OCI-LY7 (cell line): ENCODE results near the gene TMED6. TPM values are rescaled to one million over a fixed set of nuclear protein-coding genes. Genes with fewer than 3 reads are reported as not detected.

Experiments
- BruUV-seq: library from RNA; stranded (reverse); fragments of 400-500 nt; replicated peaks from 2 replicates; lab custom pipeline; 2021; lab: Mats Ljungman, UMichigan
- CTCF ChIA-PET: fragments of 300-600 bp; sonication (Branson Sonifier 250); formaldehyde crosslinking; loops from one replicate; lab custom pipeline; 2022; ENCODE audit warnings: antibody characterized with exemption; ENCODE audit not compliant: unreplicated experiment; lab: Charles Lee
- POLR2A ChIA-PET: fragments of 300-600 bp; sonication (Branson Sonifier 250); formaldehyde crosslinking; loops from one replicate; lab custom pipeline; 2022; ENCODE audit warnings: antibody characterized with exemption; lab: Charles Lee
- DNase-seq: peaks from one replicate; pipeline ENCODE4 v3.0.0-alpha.2; 2015; ENCODE audit warnings: low spot score
- H2AFZ ChIP-seq: fragments of 200-600 bp; sonication (generic), shearing (Covaris generic); 2 replicates; pipeline ENCODE4 v1.6.1; 2014; ENCODE audit warnings: mild to moderate bottlenecking, antibody characterized with exemption, low read length, moderate library complexity
- H3K27ac ChIP-seq: fragments of 200-600 bp; sonication (generic); 2 replicates; pipeline ENCODE4 v1.5.1; 2014; ENCODE audit warnings: mixed run types, low read depth, mild to moderate bottlenecking, moderate library complexity, low read length, inconsistent platforms; ENCODE audit not compliant: poor library complexity, severe bottlenecking
- H3K36me3 ChIP-seq: fragments of 200-600 bp; sonication (generic); 2 replicates; pipeline ENCODE4 v1.6.1; 2014; ENCODE audit warnings: mild to moderate bottlenecking, antibody characterized with exemption, low read length, moderate library complexity, mixed read lengths; ENCODE audit not compliant: insufficient read depth
- H3K4me1 ChIP-seq: fragments of 200-600 bp; sonication (generic); 2 replicates; pipeline ENCODE4 v1.5.1; 2014; ENCODE audit warnings: mild to moderate bottlenecking, low read length; ENCODE audit not compliant: insufficient read depth, poor library complexity, severe bottlenecking
- H3K4me2 ChIP-seq: fragments of 200-600 bp; sonication (generic); 2 replicates; pipeline ENCODE4 v1.6.1; 2014; ENCODE audit warnings: mild to moderate bottlenecking, low read length
- H3K4me3 ChIP-seq: fragments of 200-600 bp; sonication (generic); 2 replicates; pipeline ENCODE4 v1.5.1; 2014; ENCODE audit warnings: mild to moderate bottlenecking, low read depth, low read length; ENCODE audit not compliant: poor library complexity, severe bottlenecking
- H3K79me2 ChIP-seq: fragments of 200-600 bp; sonication (generic); 2 replicates; pipeline ENCODE4 v1.6.1; 2016; ENCODE audit warnings: low read depth, mild to moderate bottlenecking, low read length, moderate library complexity, mixed read lengths; ENCODE audit not compliant: insufficient read depth
- H3K9me2 ChIP-seq: fragments of 200-600 bp; sonication (generic); 2 replicates; pipeline ENCODE4 v1.6.1; 2016; ENCODE audit warnings: mild to moderate bottlenecking, low read length, mixed read lengths; ENCODE audit not compliant: insufficient read depth
- H3K9me3 ChIP-seq: fragments of 200-600 bp; sonication (generic); 2 replicates; pipeline ENCODE4 v1.6.1; 2014; ENCODE audit warnings: mild to moderate bottlenecking, mixed run types, low read length, mixed read lengths
- H4K20me1 ChIP-seq: fragments of 200-600 bp; sonication (generic); 2 replicates; pipeline ENCODE4 v1.6.1; 2014; ENCODE audit warnings: mild to moderate bottlenecking, antibody characterized with exemption, low read length, moderate library complexity, mixed read lengths; ENCODE audit not compliant: insufficient read depth
- CTCF ChIP-seq: fragments of 200-600 bp; sonication (generic); conservative IDR thresholded peaks from 2 replicates; pipeline ENCODE4 v1.5.1; 2014; ENCODE audit warnings: mild to moderate bottlenecking, antibody characterized with exemption, low read length, moderate library complexity, mixed read lengths
- EZH2phosphoT487 ChIP-seq: fragments of 200-600 bp; sonication (generic); IDR thresholded peaks from 2 replicates; pipeline ENCODE4 v1.6.1; 2018; ENCODE audit warnings: low read depth, borderline replicate concordance, mild to moderate bottlenecking, mixed run types, antibody characterized with exemption, low read length, moderate library complexity, mixed read lengths
- intact Hi-C: fragments of 100-400 bp; cut with micrococcal nuclease; formaldehyde crosslinking; loops from one replicate; pipeline ENCODE4 v1.10.0; 2022; ENCODE audit not compliant: unreplicated experiment
- total RNA-seq, 2 experiments: library from RNA; depleted of rRNA in 1 of 2; stranded (reverse); fragments of >200 nt in 1 of 2; shearing (Covaris generic) in 1 of 2; gene quantifications; 2 replicates each; pipeline ENCODE4 v1.2.3, GENCODE V29; 2014 to 2022

The TMED6 gene
- total RNA-seq, 2 experiments from 2014 or later = 1.7 TPM

GRCh38 chr16:69318177-69318910 lies 33.2 kb downstream of the TMED6 start:
- POLR2A ChIA-PET = interaction anchor here (1.1 to 2.3 kb wide), 2 partner anchors 11 kb away, joined by 3 to 7 read pairs; partner anchors contain the start of gene PDF
- Histone ChIP-seq H3K27ac (no peak overlapping the region), H4K20me1 (peaks cover 7% of the 10 kb centered on the region; the same call in 1 of the 2 replicates), H3K79me2 (peaks cover 24% of the 10 kb centered on the region), H3K9me2 (no peaks in the 10 kb centered on the region), H3K4me1 (no peaks in the 10 kb centered on the region), H3K36me3 (peaks cover 92% of the 10 kb centered on the region), H3K4me3 (no peak overlapping the region), H3K4me2 (no peak overlapping the region), H3K9me3 (no peaks in the 10 kb centered on the region), H2AFZ (no peak overlapping the region)
- intact Hi-C loops = no loop called here
- no TSS peak for BruUV-seq
- no peak for TF ChIP-seq EZH2phosphoT487
- TF ChIP-seq CTCF = no peak
- CTCF ChIA-PET = no interaction called here
- no peak for DNase-seq

GRCh38 chr16:69316595-69317034 lies 35.0 kb downstream of the TMED6 start:
- Histone ChIP-seq H2AFZ (no peak overlapping the region), H3K79me2 (peaks cover 31% of the 10 kb centered on the region), H3K36me3 (peaks cover 79% of the 10 kb centered on the region), H4K20me1 (peaks cover under 1% of the 10 kb centered on the region; the same call in 1 of the 2 replicates), H3K4me2 (no peak overlapping the region), H3K27ac (no peak overlapping the region), H3K4me3 (no peak overlapping the region), H3K4me1 (peaks cover 7% of the 10 kb centered on the region), H3K9me3 (no peaks in the 10 kb centered on the region), H3K9me2 (no peaks in the 10 kb centered on the region)
- no peak for DNase-seq
- no TSS peak for BruUV-seq
- POLR2A ChIA-PET = no interaction called here
- intact Hi-C loops = no loop called here
- no peak for TF ChIP-seq EZH2phosphoT487
- no peak for TF ChIP-seq CTCF
- CTCF ChIA-PET = no interaction called here
